ENCODE results near the gene SEMG1. TPM values are rescaled to one million over a fixed set of nuclear protein-coding genes. Genes with fewer than 3 reads are reported as not detected.

Gene SEMG1
- total RNA-seq, 2 donors from 2014 or later, result not detected

DNA sequence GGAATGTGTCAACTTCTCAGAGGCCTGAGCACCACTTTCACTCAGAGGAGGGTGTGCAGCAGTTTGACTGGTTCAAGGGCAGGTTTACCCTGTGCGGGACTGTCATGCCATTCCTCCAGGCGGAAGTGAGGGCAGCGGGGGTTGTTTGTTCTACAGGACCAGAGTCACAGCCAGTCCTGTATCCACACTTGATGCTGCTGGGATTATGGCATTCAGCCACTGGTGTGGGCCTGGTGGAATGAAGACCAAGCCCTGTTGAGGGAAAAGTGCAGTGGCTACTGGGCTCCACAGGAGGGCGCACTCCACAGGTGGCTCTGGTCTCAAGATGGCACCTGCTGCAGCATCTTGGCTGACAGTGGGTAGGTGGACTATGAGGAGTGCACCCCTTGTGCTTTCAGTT lies 29.2 kb downstream of the SEMG1 start:
- Histone ChIP-seq H3K9me3 (peaks cover 4% of the 10 kb centered on the region), H3K4me3 (no peak overlapping the region), H3K27me3 (replicated peaks; ENCODE audit: insufficient read depth) (no peaks in the 10 kb centered on the region), H3K27ac (no peak overlapping the region), H3K36me3 (no peaks in the 10 kb centered on the region), H3K4me1 (ENCODE audit: control insufficient read depth in 1 of 2, low read depth in 2 of 2) (no peaks in the 10 kb centered on the region)
- ATAC-seq (ENCODE audit: insufficient number of reproducible peaks, low FRiP score, low read depth) (no peak), DNase-seq (ENCODE audit: low spot score) (no peak)
- TF ChIP-seq, protein P1, sequence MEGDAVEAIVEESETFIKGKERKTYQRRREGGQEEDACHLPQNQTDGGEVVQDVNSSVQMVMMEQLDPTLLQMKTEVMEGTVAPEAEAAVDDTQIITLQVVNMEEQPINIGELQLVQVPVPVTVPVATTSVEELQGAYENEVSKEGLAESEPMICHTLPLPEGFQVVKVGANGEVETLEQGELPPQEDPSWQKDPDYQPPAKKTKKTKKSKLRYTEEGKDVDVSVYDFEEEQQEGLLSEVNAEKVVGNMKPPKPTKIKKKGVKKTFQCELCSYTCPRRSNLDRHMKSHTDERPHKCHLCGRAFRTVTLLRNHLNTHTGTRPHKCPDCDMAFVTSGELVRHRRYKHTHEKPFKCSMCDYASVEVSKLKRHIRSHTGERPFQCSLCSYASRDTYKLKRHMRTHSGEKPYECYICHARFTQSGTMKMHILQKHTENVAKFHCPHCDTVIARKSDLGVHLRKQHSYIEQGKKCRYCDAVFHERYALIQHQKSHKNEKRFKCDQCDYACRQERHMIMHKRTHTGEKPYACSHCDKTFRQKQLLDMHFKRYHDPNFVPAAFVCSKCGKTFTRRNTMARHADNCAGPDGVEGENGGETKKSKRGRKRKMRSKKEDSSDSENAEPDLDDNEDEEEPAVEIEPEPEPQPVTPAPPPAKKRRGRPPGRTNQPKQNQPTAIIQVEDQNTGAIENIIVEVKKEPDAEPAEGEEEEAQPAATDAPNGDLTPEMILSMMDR (IDR thresholded peaks at IDR 0.05), result no peak

DNA sequence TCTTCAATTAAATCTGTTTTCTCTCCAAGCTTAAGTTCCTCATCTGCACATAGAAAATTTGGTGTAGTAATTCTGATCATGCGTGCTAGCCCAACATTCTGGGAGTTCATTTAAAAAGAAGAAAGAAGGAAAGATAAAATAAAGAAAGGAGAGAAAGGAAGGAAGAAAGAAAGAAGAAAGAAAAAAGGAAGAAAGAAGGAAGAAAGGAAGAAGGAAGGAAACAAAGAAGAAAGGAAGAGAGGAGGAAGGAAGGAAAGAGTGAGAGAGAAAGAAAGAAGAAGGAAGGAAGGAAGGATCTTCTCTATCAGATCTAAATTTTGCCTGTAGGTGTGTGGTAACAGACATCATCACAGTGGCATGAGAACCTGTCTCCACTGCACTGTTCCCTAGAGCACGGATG lies 31.3 kb downstream of the SEMG1 start:
- H3K36me3 ChIP-seq, result no peaks in the 10 kb centered on the region
- H3K9me3 ChIP-seq, result peaks cover 4% of the 10 kb centered on the region
- TF ChIP-seq, protein P1 (IDR thresholded peaks at IDR 0.05), result no peak

DNA sequence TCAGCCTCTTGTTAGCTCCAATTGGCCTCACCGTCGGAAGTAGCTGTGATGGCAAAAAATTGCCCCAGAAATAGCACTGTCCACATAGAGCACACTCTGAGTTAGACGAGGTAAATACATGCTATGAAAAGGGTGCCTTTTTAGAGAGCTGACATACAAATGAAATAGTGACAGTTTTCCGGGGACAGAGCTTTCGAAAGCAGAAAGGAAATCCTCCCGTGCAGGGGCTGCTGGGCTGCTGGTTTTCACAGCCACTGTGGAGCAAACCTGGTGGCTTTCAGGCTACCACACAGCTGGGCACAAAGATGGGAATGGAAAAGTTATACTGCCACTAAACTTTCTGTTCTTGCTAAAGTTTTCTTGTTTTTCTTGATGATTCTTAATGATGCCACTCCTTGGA lies 39.3 kb downstream of the SEMG1 start:
- H3K27me3 ChIP-seq (replicated peaks; ENCODE audit: insufficient read depth), result no peaks in the 10 kb centered on the region
- H3K4me3 ChIP-seq, result no peak overlapping the region
- TF ChIP-seq, protein P1 (IDR thresholded peaks at IDR 0.05), result no peak
- ATAC-seq (ENCODE audit: insufficient number of reproducible peaks, low FRiP score, low read depth), result no peak
- no peaks in the 10 kb centered on the region for H3K36me3 ChIP-seq
- no peaks in the 10 kb centered on the region for H3K9me3 ChIP-seq
- no peak overlapping the region for H3K27ac ChIP-seq
- DNase-seq (ENCODE audit: low spot score), result no peak
- no peaks in the 10 kb centered on the region for H3K4me1 ChIP-seq (ENCODE audit: control insufficient read depth in 1 of 2, low read depth in 2 of 2)

More for the DNA sequence above, 31.3 kb downstream of the SEMG1 start:
- ATAC-seq (ENCODE audit: insufficient number of reproducible peaks, low FRiP score, low read depth), result no peak
- Histone ChIP-seq H3K4me3 (no peak overlapping the region), H3K4me1 (ENCODE audit: control insufficient read depth in 1 of 2, low read depth in 2 of 2) (no peaks in the 10 kb centered on the region), H3K27ac (no peak overlapping the region), H3K27me3 (replicated peaks; ENCODE audit: insufficient read depth) (no peaks in the 10 kb centered on the region)
- DNase-seq (ENCODE audit: low spot score), result no peak

DNA sequence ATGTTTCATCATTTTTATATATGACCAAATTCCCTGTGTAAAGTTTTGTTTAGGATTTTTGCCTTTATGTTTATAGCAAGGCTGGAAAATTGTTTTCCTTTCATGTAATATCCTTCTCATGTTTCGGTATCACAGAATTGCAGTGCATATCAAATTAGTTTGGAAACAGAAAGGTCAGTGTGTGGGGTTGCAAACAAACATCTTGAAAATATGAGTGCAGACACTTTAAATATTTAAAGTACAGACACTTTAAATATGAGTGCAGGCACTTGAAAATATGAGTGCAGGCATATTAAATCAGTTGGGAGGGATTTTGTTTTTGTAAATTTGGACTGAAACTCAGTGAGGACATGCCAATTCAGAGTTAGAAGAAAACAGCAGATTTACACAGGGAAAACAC lies 41.0 kb downstream of the SEMG1 start:
- H3K4me1 ChIP-seq (ENCODE audit: control insufficient read depth in 1 of 2, low read depth in 2 of 2), result no peaks in the 10 kb centered on the region
- H3K36me3 ChIP-seq, result no peaks in the 10 kb centered on the region
- DNase-seq (ENCODE audit: low spot score) (no peak), ATAC-seq (ENCODE audit: insufficient number of reproducible peaks, low FRiP score, low read depth) (no peak)
- no peak overlapping the region for H3K27ac ChIP-seq
- TF ChIP-seq, protein P1 (IDR thresholded peaks at IDR 0.05), result no peak
- no peaks in the 10 kb centered on the region for H3K27me3 ChIP-seq (replicated peaks; ENCODE audit: insufficient read depth)
- H3K4me3 ChIP-seq, result no peak overlapping the region
- no peaks in the 10 kb centered on the region for H3K9me3 ChIP-seq

DNA sequence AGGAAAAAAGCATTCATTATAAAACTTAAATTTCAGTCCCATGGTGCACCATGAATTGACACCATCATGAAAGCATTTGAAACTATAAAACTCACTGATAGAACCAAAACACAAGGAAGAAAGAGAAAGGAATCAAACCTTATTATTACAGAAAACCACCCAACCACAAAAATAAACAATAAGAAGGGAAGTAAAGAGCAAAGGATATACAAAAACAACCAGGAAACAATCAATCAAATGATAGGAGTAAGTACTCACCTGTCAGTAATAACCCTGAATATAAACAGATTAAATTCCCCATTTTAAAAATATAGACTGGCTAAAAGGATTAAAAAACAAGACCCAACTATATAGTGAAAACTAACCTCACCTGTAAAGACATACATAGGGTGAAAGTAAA lies 41.8 kb downstream of the SEMG1 start:
- Histone ChIP-seq H3K27ac (no peak overlapping the region), H3K4me1 (ENCODE audit: control insufficient read depth in 1 of 2, low read depth in 2 of 2) (no peaks in the 10 kb centered on the region), H3K36me3 (no peaks in the 10 kb centered on the region), H3K27me3 (replicated peaks; ENCODE audit: insufficient read depth) (no peaks in the 10 kb centered on the region), H3K9me3 (no peaks in the 10 kb centered on the region), H3K4me3 (no peak overlapping the region)
- TF ChIP-seq, protein P1 (IDR thresholded peaks at IDR 0.05), result no peak
- ATAC-seq (ENCODE audit: insufficient number of reproducible peaks, low FRiP score, low read depth) (no peak), DNase-seq (ENCODE audit: low spot score) (no peak)
